Measurements from ENCODE around the gene DKC1.

The DKC1 gene

DNA sequence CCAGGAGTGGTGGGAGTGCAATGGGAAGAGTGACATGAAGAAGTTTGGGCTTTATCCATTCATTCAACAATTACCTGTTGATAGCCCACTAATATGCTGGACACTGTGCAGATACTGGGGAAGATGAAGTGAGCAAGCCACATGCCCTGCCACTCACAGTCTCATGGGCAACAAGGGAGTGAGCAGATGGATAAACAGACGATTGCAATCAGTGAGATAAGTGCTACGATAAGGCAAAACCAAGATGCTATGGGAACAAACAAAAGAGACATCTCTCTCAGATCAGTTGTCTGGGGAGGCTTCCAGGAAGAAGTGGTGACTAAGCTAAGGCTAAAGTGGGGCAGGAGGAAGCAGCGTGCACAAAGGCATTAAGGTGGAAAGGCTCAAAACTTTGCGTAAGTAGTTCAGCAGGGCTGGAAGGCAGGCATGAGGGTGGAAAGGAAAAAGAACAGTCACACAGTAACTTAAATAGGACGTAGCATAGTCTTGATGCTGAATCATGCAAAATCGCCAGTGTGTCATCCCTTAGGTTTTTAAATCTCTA lies 43.5 kb upstream of the DKC1 start:
- TF ChIP-seq CTCF (IDR thresholded peaks at IDR 0.05; ENCODE audit: control extremely low read depth, extremely low read depth, low read depth, missing control alignments), result no peak
- DNase-seq (ENCODE audit: extremely low spot score), result no peak
- ChIA-PET CTCF (interaction anchor here (1.0 to 4.3 kb wide), 2 partner anchors 30 to 37 kb away, joined by 3 to 25 read pairs; partner anchors contain the start of gene GAB3), POLR2A (no interaction called here)

- TF ChIP-seq CTCF (IDR thresholded peaks at IDR 0.05; ENCODE audit: control extremely low read depth, extremely low read depth, low read depth, missing control alignments), result no peak
- ChIA-PET POLR2A (no interaction called here), CTCF (interaction anchor here (4.3 kb wide), 1 partner anchor 30 kb away, joined by 25 read pairs; the partner anchor contains the start of gene GAB3)
- no peak for DNase-seq (ENCODE audit: extremely low spot score)
These were observed 42.6 kb upstream of the DKC1 start for GRCh38 chrX:154720067-154720466.

GRCh38 chrX:154721155-154721554 lies 41.5 kb upstream of the DKC1 start:
- DNase-seq (ENCODE audit: extremely low spot score), result no peak
- ChIA-PET CTCF (no interaction called here), POLR2A (no interaction called here)
- no peak for TF ChIP-seq CTCF (IDR thresholded peaks at IDR 0.05; ENCODE audit: control extremely low read depth, extremely low read depth, low read depth, missing control alignments)

- TF ChIP-seq CTCF (IDR thresholded peaks at IDR 0.05; ENCODE audit: control extremely low read depth, extremely low read depth, low read depth, missing control alignments), result no peak
- ChIA-PET CTCF (interaction anchor here (2.3 kb wide), 1 partner anchor 24 kb away, joined by 17 read pairs; no protein-coding TSS in a partner anchor), POLR2A (no interaction called here)
- DNase-seq (ENCODE audit: extremely low spot score), result no peak
These were observed 37.5 kb upstream of the DKC1 start for GRCh38 chrX:154724993-154725756.

GRCh38 chrX:154727418-154727817 lies 35.2 kb upstream of the DKC1 start:
- POLR2A ChIA-PET, result no interaction called here
- CTCF ChIA-PET, result interaction anchor here (2.6 kb wide), 1 partner anchor 22 kb away, joined by 11 read pairs; the partner anchor contains the start of gene GAB3
- DNase-seq (ENCODE audit: extremely low spot score), result no peak
- TF ChIP-seq CTCF (IDR thresholded peaks at IDR 0.05; ENCODE audit: control extremely low read depth, extremely low read depth, low read depth, missing control alignments), result no peak

- no peak for TF ChIP-seq CTCF (IDR thresholded peaks at IDR 0.05; ENCODE audit: control extremely low read depth, extremely low read depth, low read depth, missing control alignments)
- no peak for DNase-seq (ENCODE audit: extremely low spot score)
- POLR2A ChIA-PET, result no interaction called here
- CTCF ChIA-PET, result interaction anchor here (2.6 kb wide), 1 partner anchor 21 kb away, joined by 11 read pairs; the partner anchor contains the start of gene GAB3
These were observed 34.8 kb upstream of the DKC1 start for GRCh38 chrX:154727871-154728270.
